GM21825 (cell line): Measurements from ENCODE around the gene SH3TC2.
"Not testable (repeated sequence)": the region's sequence is repeated elsewhere in the genome, so short reads cannot be mapped to it uniquely, and the experiment has no call there.

Experiments used
- ATAC-seq: cut with Tn5 transposase; IDR thresholded peaks from one replicate; pipeline ENCODE4 v1.9.1; 2021; ENCODE audit warnings: mild to moderate bottlenecking, moderate library complexity; ENCODE audit not compliant: unreplicated experiment

Gene SH3TC2

GRCh38 chr5:149063017-149063687 lies at the start of gene SH3TC2:
SH3TC2 (minus strand) TSS chr5:149063062; CDS start chr5:149063022, 40 bp downstream.
- ATAC-seq: no peak

- no peak for ATAC-seq
These were observed 47.5 kb upstream of the SH3TC2 start for GRCh38 chr5:149110406-149110805.

GRCh38 chr5:149108651-149109280 lies 45.9 kb upstream of the SH3TC2 start:
- ATAC-seq: no peak

GRCh38 chr5:149100331-149100730 lies 37.5 kb upstream of the SH3TC2 start:
- ATAC-seq: no peak

GRCh38 chr5:149099920-149100319 lies 37.1 kb upstream of the SH3TC2 start:
- ATAC-seq: no peak

GRCh38 chr5:149094996-149095395 lies 32.1 kb upstream of the SH3TC2 start:
- no peak for ATAC-seq

GRCh38 chr5:149093625-149094024 lies 30.8 kb upstream of the SH3TC2 start:
- ATAC-seq: no peak

GRCh38 chr5:149089796-149090195 lies 26.9 kb upstream of the SH3TC2 start:
- no peak for ATAC-seq

GRCh38 chr5:149088686-149089085 lies 25.8 kb upstream of the SH3TC2 start:
- no peak for ATAC-seq

- ATAC-seq: no peak
These were observed 21.0 kb upstream of the SH3TC2 start for GRCh38 chr5:149083846-149084245.

GRCh38 chr5:149082271-149082670 lies 19.4 kb upstream of the SH3TC2 start:
- ATAC-seq: no peak

GRCh38 chr5:149080294-149080693 lies 17.4 kb upstream of the SH3TC2 start:
- ATAC-seq: no peak

GRCh38 chr5:149079883-149080282 lies 17.0 kb upstream of the SH3TC2 start:
- ATAC-seq: no peak

- not testable (repeated sequence) for ATAC-seq
These were observed 11.2 kb upstream of the SH3TC2 start for GRCh38 chr5:149074071-149074470.

GRCh38 chr5:149073213-149073612 lies 10.4 kb upstream of the SH3TC2 start:
- ATAC-seq: no peak

GRCh38 chr5:149072791-149073190 lies 9.9 kb upstream of the SH3TC2 start:
- no peak for ATAC-seq

GRCh38 chr5:149072376-149072775 lies 9.5 kb upstream of the SH3TC2 start:
- no peak for ATAC-seq

GRCh38 chr5:149071756-149072155 lies 8.9 kb upstream of the SH3TC2 start:
- ATAC-seq: no peak

GRCh38 chr5:149071216-149071615 lies 8.4 kb upstream of the SH3TC2 start:
- ATAC-seq: no peak

GRCh38 chr5:149069711-149070110 lies 6.8 kb upstream of the SH3TC2 start:
- no peak for ATAC-seq

GRCh38 chr5:149063896-149064478 lies 1.1 kb upstream of the SH3TC2 start:
- ATAC-seq: no peak

GRCh38 chr5:149062371-149063016 lies 368 bp downstream of the SH3TC2 start:
- no peak for ATAC-seq
